ENCODE data around the gene TNFRSF13B. TPM values are rescaled to one million over a fixed set of nuclear protein-coding genes. Genes with fewer than 3 reads are reported as not detected.
"Not testable (repeated sequence)": the region's sequence is repeated elsewhere in the genome, so short reads cannot be mapped to it uniquely, and the experiment has no call there.

TNFRSF13B gene
- polyA plus RNA-seq, 1 donor (not counting 4 experiments of a cell fraction or from before 2014, with no cell fraction given), result not detected

- H3K9me3 ChIP-seq (ENCODE audit: control insufficient read depth, low read depth, low read length), result no peaks in the 10 kb centered on the region
- DNase-seq (ENCODE audit: low read depth, low spot score) (no peak), FAIRE-seq (peak; percentile 84)
- no peaks in the 10 kb centered on the region for H3K36me3 ChIP-seq (ENCODE audit: control insufficient read depth in 2 of 2, extremely low read depth in 1 of 2, insufficient read depth in 2 of 2, low read length in 2 of 2)
- no peak overlapping the region for H2AFZ ChIP-seq (ENCODE audit: control insufficient read depth, low read length)
- H4K20me1 ChIP-seq (ENCODE audit: control insufficient read depth, extremely low read depth, insufficient read depth, low read length), result no peaks in the 10 kb centered on the region
- no peak overlapping the region for H3K27ac ChIP-seq (ENCODE audit: control insufficient read depth, insufficient read depth, low read length)
- H3K9me1 ChIP-seq (ENCODE audit: control insufficient read depth, extremely low read depth, insufficient read depth, low read length), result no peaks in the 10 kb centered on the region
- H3K4me3 ChIP-seq (ENCODE audit: control insufficient read depth in 2 of 3, extremely low read depth in 1 of 3, insufficient read depth in 2 of 3, low read depth in 1 of 3, low read length in 3 of 3), result no peak overlapping the region
- dilution Hi-C loops (cut with MboI; ENCODE audit: extremely low pct_ligation_motif_present, low sequenced_read_pairs), result no loop called here
- no peaks in the 10 kb centered on the region for H3K79me2 ChIP-seq (ENCODE audit: control insufficient read depth, insufficient read depth, low read length)
- peaks cover 22% of the 10 kb centered on the region for H3K27me3 ChIP-seq (ENCODE audit: control insufficient read depth, extremely low read depth, insufficient read depth, low read length)
- TF ChIP-seq CTCF (optimal IDR thresholded peaks at IDR 0.05 in 1 of 3, IDR thresholded peaks at IDR 0.05 in 1 of 3, conservative IDR thresholded peaks at IDR 0.05 in 1 of 3; ENCODE audit: extremely low read depth in 1 of 3, insufficient read depth in 2 of 3, low read length in 3 of 3) (no peak), EZH2 (IDR thresholded peaks at IDR 0.05; ENCODE audit: low read length) (no peak)
- H3K9ac ChIP-seq (ENCODE audit: control insufficient read depth, extremely low read depth, insufficient read depth, low read length), result no peak overlapping the region
- H3K4me2 ChIP-seq (ENCODE audit: control insufficient read depth, extremely low read depth, insufficient read depth, low read depth, low read length), result no peak overlapping the region
- H3K4me1 ChIP-seq (ENCODE audit: control insufficient read depth, extremely low read depth, insufficient read depth, low read length), result no peaks in the 10 kb centered on the region
These were observed 66.2 kb downstream of the TNFRSF13B start for GRCh38 chr17:16905593-16906191.

GRCh38 chr17:16903070-16903469 lies 68.8 kb downstream of the TNFRSF13B start:
- H3K9ac ChIP-seq (ENCODE audit: control insufficient read depth, extremely low read depth, insufficient read depth, low read length); dilution Hi-C loops (cut with MboI; ENCODE audit: extremely low pct_ligation_motif_present, low sequenced_read_pairs); H3K4me2 ChIP-seq (ENCODE audit: control insufficient read depth, extremely low read depth, insufficient read depth, low read depth, low read length); H3K4me3 ChIP-seq (ENCODE audit: control insufficient read depth in 2 of 3, extremely low read depth in 1 of 3, insufficient read depth in 2 of 3, low read depth in 1 of 3, low read length in 3 of 3); H2AFZ ChIP-seq (ENCODE audit: control insufficient read depth, low read length); H4K20me1 ChIP-seq (ENCODE audit: control insufficient read depth, extremely low read depth, insufficient read depth, low read length); H3K36me3 ChIP-seq (ENCODE audit: control insufficient read depth in 2 of 2, extremely low read depth in 1 of 2, insufficient read depth in 2 of 2, low read length in 2 of 2); H3K79me2 ChIP-seq (ENCODE audit: control insufficient read depth, insufficient read depth, low read length); H3K4me1 ChIP-seq (ENCODE audit: control insufficient read depth, extremely low read depth, insufficient read depth, low read length); H3K27ac ChIP-seq (ENCODE audit: control insufficient read depth, insufficient read depth, low read length); FAIRE-seq; H3K9me1 ChIP-seq (ENCODE audit: control insufficient read depth, extremely low read depth, insufficient read depth, low read length); H3K9me3 ChIP-seq (ENCODE audit: control insufficient read depth, low read depth, low read length); DNase-seq (ENCODE audit: low read depth, low spot score): not testable (repeated sequence)
- H3K27me3 ChIP-seq (ENCODE audit: control insufficient read depth, extremely low read depth, insufficient read depth, low read length), result peaks cover 14% of the 10 kb centered on the region
